Hepatocyte (in vitro differentiated cells): ENCODE data around the gene DDX56. TPM values are rescaled to one million over a fixed set of nuclear protein-coding genes. Genes with fewer than 3 reads are reported as not detected.

Source experiments
- DNase-seq: peaks from one replicate; pipeline ENCODE4 v3.0.0-alpha.2; 2016; ENCODE audit warnings: low spot score
- H2AFZ ChIP-seq: fragments of 200-600 bp; sonication (generic); 2 replicates; pipeline ENCODE4 v1.6.0; 2016; ENCODE audit warnings: antibody characterized with exemption, mild to moderate bottlenecking
- H3K27ac ChIP-seq: fragments of 200-600 bp; sonication (generic); 2 replicates; pipeline ENCODE4 v1.5.1; 2016; ENCODE audit warnings: mild to moderate bottlenecking
- H3K27me3 ChIP-seq: fragments of 200-600 bp; sonication (generic); 2 replicates; pipeline ENCODE4 v1.6.1; 2016
- H3K36me3 ChIP-seq: fragments of 200-600 bp; sonication (generic); replicated peaks from 2 replicates; pipeline ENCODE4 v1.5.1; 2016; ENCODE audit warnings: low read depth; ENCODE audit not compliant: insufficient read depth
- H3K4me1 ChIP-seq: fragments of 200-600 bp; sonication (generic); 2 replicates; pipeline ENCODE4 v1.5.1; 2016; ENCODE audit warnings: mild to moderate bottlenecking, moderate library complexity; ENCODE audit not compliant: insufficient read depth
- H3K4me2 ChIP-seq: fragments of 200-600 bp; sonication (generic); 2 replicates; pipeline ENCODE4 v1.6.0; 2016
- H3K4me3 ChIP-seq: fragments of 200-600 bp; sonication (generic); 2 replicates; pipeline ENCODE4 v1.5.1; 2016; ENCODE audit warnings: mild to moderate bottlenecking
- H3K79me2 ChIP-seq: fragments of 200-600 bp; sonication (generic); 2 replicates; pipeline ENCODE4 v1.6.0; 2017; ENCODE audit warnings: mild to moderate bottlenecking
- H3K9me2 ChIP-seq: fragments of 200-600 bp; sonication (generic); replicated peaks from 2 replicates; pipeline ENCODE4 v1.6.0; 2017; ENCODE audit warnings: mild to moderate bottlenecking; ENCODE audit not compliant: insufficient read depth
- H3K9me3 ChIP-seq: fragments of 200-600 bp; sonication (generic); 2 replicates; pipeline ENCODE4 v1.5.1; 2016; ENCODE audit warnings: low read depth, mild to moderate bottlenecking
- H4K20me1 ChIP-seq: fragments of 200-600 bp; sonication (generic); 2 replicates; pipeline ENCODE4 v1.6.0; 2016; ENCODE audit warnings: mild to moderate bottlenecking; ENCODE audit not compliant: insufficient read depth, poor library complexity, severe bottlenecking
- EZH2 ChIP-seq: fragments of 200-600 bp; sonication (generic); IDR thresholded peaks from 2 replicates; pipeline ENCODE4 v1.6.1; 2016; ENCODE audit warnings: antibody characterized with exemption, mild to moderate bottlenecking, borderline replicate concordance
- EZH2phosphoT487 ChIP-seq: fragments of 200-600 bp; sonication (generic); IDR thresholded peaks from one replicate; pipeline ENCODE4 v1.6.1; 2018; ENCODE audit warnings: antibody characterized with exemption, mild to moderate bottlenecking, low read depth, moderate library complexity; ENCODE audit not compliant: unreplicated experiment, severe bottlenecking
- WGBS: methylation state at CpG from one replicate; pipeline ENCODE4 v1.1.6; 2016; ENCODE audit warnings: low lambda C conversion rate; ENCODE audit errors: missing lambda C conversion rate; 5-methylcytosine and 5-hydroxymethylcytosine counted together
- polyA plus RNA-seq: library from polyadenylated mRNA; unstranded; fragments of >200 nt; fragmentation: Nextera tagmentation; extraction: Ambion mirVana; gene quantifications from 2 replicates; pipeline ENCODE4 v1.2.1, GENCODE V29; 2016
- total RNA-seq: library from RNA; depleted of rRNA; stranded (reverse); fragments of >200 nt; gene quantifications from 2 replicates; pipeline ENCODE4 v1.2.3, GENCODE V29; 2014
- TF ChIP-seq, protein P1 (sequence below): fragments of 200-600 bp; sonication (generic); IDR thresholded peaks from 2 replicates; pipeline ENCODE4 v1.5.1; 2016; ENCODE audit warnings: antibody characterized with exemption, mild to moderate bottlenecking; ENCODE audit not compliant: poor library complexity

The DDX56 gene
- total and polyA plus RNA-seq, 2 experiments from 2014 or later, result 57.1 to 85.0 TPM

DNA sequence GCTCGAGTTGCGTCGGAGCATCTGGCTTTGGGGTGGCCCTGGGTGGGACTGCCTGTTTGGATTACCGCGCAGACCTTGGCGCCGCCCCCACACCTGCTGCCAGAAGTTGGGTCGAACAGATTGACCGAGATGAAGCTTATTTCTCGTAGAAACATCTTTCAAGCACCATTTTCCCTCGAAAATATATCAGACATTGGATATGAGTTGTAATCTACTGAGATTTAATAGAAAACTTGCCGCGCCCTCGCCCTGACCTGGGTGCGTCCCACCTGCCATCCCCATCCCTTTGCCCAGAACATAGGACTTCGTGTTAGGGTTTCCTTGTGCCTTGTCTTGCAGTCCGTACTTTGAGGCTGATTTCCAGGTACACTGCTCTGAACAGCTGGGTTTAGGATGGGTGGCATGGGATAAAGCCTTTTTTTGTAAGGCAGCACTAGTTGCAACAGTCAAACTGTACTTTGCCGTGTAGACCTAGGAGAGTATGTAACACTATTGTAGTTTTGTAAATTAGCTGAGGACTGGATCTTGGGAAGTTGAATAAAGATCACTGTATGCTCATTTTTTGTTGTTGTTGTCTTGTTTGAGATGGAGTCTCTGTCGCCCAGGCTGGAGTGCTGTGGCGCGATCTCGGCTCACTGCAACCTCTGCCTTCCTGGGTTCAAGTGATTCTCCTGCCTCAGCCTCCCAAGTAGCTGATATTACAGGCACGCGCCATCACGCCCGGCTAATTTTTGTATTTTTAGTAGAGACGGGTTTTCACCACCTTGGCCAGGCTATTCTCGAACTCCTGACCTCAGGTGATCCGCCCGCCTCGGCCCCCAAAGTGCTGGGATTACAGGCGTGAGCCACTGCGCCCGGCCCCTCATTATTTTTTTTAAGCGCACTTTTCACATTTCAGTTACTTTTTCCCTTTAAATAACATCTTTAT is 33.7 kb upstream of the DDX56 start:
- H3K27ac ChIP-seq, result peak overlapping the region; percentile 93
- DNase-seq, result no peak
- peak overlapping the region; percentile 78 for H2AFZ ChIP-seq
- peak overlapping the region; percentile 88 for H3K4me2 ChIP-seq
- H3K36me3 ChIP-seq, result no peaks in the 10 kb centered on the region
- no peaks in the 10 kb centered on the region for H3K9me2 ChIP-seq
- H3K79me2 ChIP-seq, result peaks cover 54% of the 10 kb centered on the region
- peak overlapping the region; percentile 71 for H3K4me3 ChIP-seq
- WGBS, result 50% methylated on average over 34 of the region's 35 CpGs
- no peaks in the 10 kb centered on the region for H3K27me3 ChIP-seq
- H3K9me3 ChIP-seq, result no peaks in the 10 kb centered on the region
- H3K4me1 ChIP-seq, result peaks cover 13% of the 10 kb centered on the region
- H4K20me1 ChIP-seq, result peaks cover 10% of the 10 kb centered on the region
- TF ChIP-seq EZH2phosphoT487 (no peak), EZH2 (no peak)
- TF ChIP-seq, protein P1, sequence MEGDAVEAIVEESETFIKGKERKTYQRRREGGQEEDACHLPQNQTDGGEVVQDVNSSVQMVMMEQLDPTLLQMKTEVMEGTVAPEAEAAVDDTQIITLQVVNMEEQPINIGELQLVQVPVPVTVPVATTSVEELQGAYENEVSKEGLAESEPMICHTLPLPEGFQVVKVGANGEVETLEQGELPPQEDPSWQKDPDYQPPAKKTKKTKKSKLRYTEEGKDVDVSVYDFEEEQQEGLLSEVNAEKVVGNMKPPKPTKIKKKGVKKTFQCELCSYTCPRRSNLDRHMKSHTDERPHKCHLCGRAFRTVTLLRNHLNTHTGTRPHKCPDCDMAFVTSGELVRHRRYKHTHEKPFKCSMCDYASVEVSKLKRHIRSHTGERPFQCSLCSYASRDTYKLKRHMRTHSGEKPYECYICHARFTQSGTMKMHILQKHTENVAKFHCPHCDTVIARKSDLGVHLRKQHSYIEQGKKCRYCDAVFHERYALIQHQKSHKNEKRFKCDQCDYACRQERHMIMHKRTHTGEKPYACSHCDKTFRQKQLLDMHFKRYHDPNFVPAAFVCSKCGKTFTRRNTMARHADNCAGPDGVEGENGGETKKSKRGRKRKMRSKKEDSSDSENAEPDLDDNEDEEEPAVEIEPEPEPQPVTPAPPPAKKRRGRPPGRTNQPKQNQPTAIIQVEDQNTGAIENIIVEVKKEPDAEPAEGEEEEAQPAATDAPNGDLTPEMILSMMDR, result no peak

DNA sequence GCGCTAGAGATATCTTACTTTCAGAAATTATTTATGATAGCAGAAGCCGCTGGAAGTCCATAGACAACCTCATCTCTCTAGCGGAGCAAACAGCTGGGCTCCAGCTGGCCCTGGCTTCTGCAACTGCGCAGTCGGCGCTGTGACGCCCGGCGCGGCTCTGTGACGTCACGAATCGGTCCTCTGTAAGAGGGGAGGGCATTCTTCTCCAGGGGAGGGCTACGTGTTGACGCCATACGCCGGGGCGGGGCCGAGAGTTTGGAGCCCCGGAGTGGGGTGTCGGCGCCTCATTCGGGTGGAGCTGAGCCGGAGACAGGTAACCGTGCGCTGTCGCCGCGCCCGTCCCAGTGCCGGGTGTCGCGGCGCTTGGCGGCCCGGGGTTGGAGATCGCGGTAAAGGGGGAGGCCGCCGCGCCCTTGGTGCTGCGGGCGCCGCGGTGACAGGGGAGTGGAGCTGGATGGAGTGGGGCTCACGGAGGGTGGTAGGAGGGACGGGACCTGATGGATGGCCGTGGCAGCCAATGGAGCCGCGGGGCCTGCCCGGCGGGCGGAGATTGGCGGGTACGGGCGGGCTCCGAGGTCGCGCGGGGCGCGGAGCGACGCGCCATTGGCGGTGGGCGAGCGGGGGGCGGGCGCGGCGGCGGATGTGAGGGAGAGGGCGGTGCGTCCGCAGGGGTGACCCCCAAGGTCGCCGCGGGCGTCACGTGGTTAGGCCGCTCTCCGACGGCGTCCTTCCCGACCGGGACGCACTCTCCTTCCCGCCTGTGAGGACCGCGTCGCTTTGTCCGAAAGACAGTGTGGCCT is 32.8 kb upstream of the DDX56 start, which contains the start of gene OGDH:
OGDH (plus strand) TSS at position 287 of the 800 bp plus-strand sequence. CDS start 17,717 bp downstream, outside the sequence.
- H3K9me3 ChIP-seq, result no peaks in the 10 kb centered on the region
- H3K4me2 ChIP-seq, result peak within 1 kb of the TSS; percentile 88
- H3K4me1 ChIP-seq, result peaks cover 13% of the 10 kb centered on the region
- H3K27ac ChIP-seq, result peak within 1 kb of the TSS; percentile 96
- TF ChIP-seq, protein P1, result no peak
- TF ChIP-seq EZH2phosphoT487, result no peak
- H2AFZ ChIP-seq, result peak within 1 kb of the TSS; percentile 78
- H4K20me1 ChIP-seq, result peaks cover 5% of the 10 kb centered on the region
- no peaks in the 10 kb centered on the region for H3K36me3 ChIP-seq
- WGBS, result under 1% methylated on average over 57 of the region's 93 CpGs
- peak; percentile 100 for DNase-seq
- peak within 1 kb of the TSS; percentile 71 for H3K4me3 ChIP-seq
- no peaks in the 10 kb centered on the region for H3K27me3 ChIP-seq
- H3K9me2 ChIP-seq, result no peaks in the 10 kb centered on the region
- H3K79me2 ChIP-seq, result peaks cover 45% of the 10 kb centered on the region

DNA sequence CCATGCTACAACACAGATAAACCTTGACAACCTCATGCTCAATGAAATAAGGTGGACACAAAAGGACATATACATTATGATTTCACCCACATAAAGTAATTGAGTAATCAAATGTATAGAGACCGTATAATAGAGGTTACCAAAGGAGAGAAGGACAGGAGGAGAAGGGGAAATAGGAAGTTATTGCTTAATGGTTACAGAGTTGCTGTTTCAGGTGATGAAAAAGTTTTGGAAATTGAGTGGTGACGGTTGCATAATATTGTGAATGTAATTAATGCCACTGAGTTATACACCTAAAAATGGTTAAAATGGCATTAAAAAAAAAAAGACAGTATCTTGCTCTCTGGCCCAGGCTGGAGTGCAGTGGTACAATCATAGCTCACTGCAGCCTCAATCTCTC is 31.2 kb upstream of the DDX56 start:
- no peak for DNase-seq
- H3K9me2 ChIP-seq, result no peaks in the 10 kb centered on the region
- 95% methylated on average over 2 of the region's 2 CpGs for WGBS

More for the DNA sequence above, 31.2 kb upstream of the DDX56 start:
- Histone ChIP-seq H3K9me3 (no peaks in the 10 kb centered on the region), H3K36me3 (no peaks in the 10 kb centered on the region), H3K79me2 (peaks cover 29% of the 10 kb centered on the region), H3K27ac (no peak overlapping the region), H3K4me3 (no peak overlapping the region), H3K4me2 (no peak overlapping the region), H3K27me3 (no peaks in the 10 kb centered on the region), H4K20me1 (peaks cover 5% of the 10 kb centered on the region), H3K4me1 (peaks cover 13% of the 10 kb centered on the region), H2AFZ (no peak overlapping the region)
- TF ChIP-seq EZH2 (no peak), EZH2phosphoT487 (no peak)
- TF ChIP-seq, protein P1, result no peak
